Muscle layer of duodenum (tissue), 2 donors: Measurements from ENCODE around the gene SNX7.

Source experiments
- H3K27ac ChIP-seq: one replicate; pipeline ENCODE4 v1.7.0; 2013; ENCODE audit warnings: mild to moderate bottlenecking, low read length
- H3K27me3 ChIP-seq: one replicate; pipeline ENCODE4 v1.7.0; 2013; ENCODE audit warnings: low read depth, mild to moderate bottlenecking, control low read depth, low read length
- H3K36me3 ChIP-seq, 2 donors: one replicate each; pipeline ENCODE4 v1.7.0; 2013; ENCODE audit warnings: low read length in 2 of 2, control low read depth in 1 of 2, mild to moderate bottlenecking in 1 of 2; ENCODE audit not compliant: insufficient read depth in 2 of 2, control insufficient read depth in 1 of 2
- H3K4me1 ChIP-seq, 2 donors: one replicate each; pipeline ENCODE4 v1.7.0; 2013; ENCODE audit warnings: low read length in 2 of 2, mild to moderate bottlenecking in 2 of 2, control low read depth in 1 of 2, moderate library complexity in 1 of 2; ENCODE audit not compliant: insufficient read depth in 2 of 2, control insufficient read depth in 1 of 2
- H3K4me3 ChIP-seq, 2 donors: one replicate each; pipeline ENCODE4 v1.7.0; 2013; ENCODE audit warnings: low read length in 2 of 2, low read depth in 1 of 2, mild to moderate bottlenecking in 1 of 2
- H3K9me3 ChIP-seq, 2 donors: one replicate each; pipeline ENCODE4 v1.7.0; 2013; ENCODE audit warnings: low read length in 2 of 2, control low read depth in 1 of 2, mild to moderate bottlenecking in 1 of 2; ENCODE audit not compliant: control insufficient read depth in 1 of 2
- donor health status: healthy.

Gene SNX7

GRCh38 chr1:98737835-98738234 is 76.3 kb downstream of the SNX7 start:
- H3K27me3 ChIP-seq = no peaks in the 10 kb centered on the region
- H3K36me3 ChIP-seq = no peaks in the 10 kb centered on the region
- H3K4me3 ChIP-seq = no peak overlapping the region
- H3K9me3 ChIP-seq = no peaks in the 10 kb centered on the region
- H3K27ac ChIP-seq = no peak overlapping the region
- no peaks in the 10 kb centered on the region for H3K4me1 ChIP-seq

- H3K36me3 ChIP-seq = no peaks in the 10 kb centered on the region
- H3K27me3 ChIP-seq = no peaks in the 10 kb centered on the region
- H3K4me1 ChIP-seq = no peaks in the 10 kb centered on the region
- H3K27ac ChIP-seq = no peak overlapping the region
- H3K4me3 ChIP-seq = no peak overlapping the region
- H3K9me3 ChIP-seq = no peaks in the 10 kb centered on the region
Observed at GRCh38 chr1:98739762-98740161, 78.2 kb downstream of the SNX7 start.

DNA sequence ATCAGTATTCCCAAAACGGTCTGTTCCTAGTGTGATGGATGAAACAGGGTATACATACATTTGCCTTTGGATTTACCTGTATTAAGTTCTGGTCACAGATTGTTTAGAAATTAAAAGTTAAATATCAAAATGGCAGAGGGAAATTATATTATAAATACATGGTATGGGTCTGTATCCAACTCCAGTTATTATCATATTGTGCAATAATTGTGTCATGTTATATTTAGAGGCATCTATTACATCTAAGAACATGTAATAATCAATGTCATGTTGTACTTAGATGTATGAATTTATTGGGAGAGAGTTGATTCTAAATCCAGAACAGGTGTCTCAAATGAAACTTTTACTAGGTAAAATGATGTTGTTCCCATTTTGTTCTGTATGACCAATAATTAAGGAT is 79.6 kb downstream of the SNX7 start:
- no peaks in the 10 kb centered on the region for H3K9me3 ChIP-seq
- no peak overlapping the region for H3K27ac ChIP-seq
- H3K36me3 ChIP-seq = no peaks in the 10 kb centered on the region
- no peak overlapping the region for H3K4me3 ChIP-seq
- H3K27me3 ChIP-seq = no peaks in the 10 kb centered on the region
- H3K4me1 ChIP-seq = no peaks in the 10 kb centered on the region

- Histone ChIP-seq H3K36me3 (no peaks in the 10 kb centered on the region), H3K9me3 (no peaks in the 10 kb centered on the region), H3K4me3 (no peak overlapping the region), H3K27me3 (no peaks in the 10 kb centered on the region), H3K27ac (no peak overlapping the region), H3K4me1 (no peaks in the 10 kb centered on the region)
Observed at GRCh38 chr1:98749152-98749756, 87.7 kb downstream of the SNX7 start.

- H3K4me1 ChIP-seq = no peaks in the 10 kb centered on the region
- no peaks in the 10 kb centered on the region for H3K9me3 ChIP-seq
- H3K4me3 ChIP-seq = no peak overlapping the region
- H3K36me3 ChIP-seq = no peaks in the 10 kb centered on the region
- H3K27ac ChIP-seq = no peak overlapping the region
- H3K27me3 ChIP-seq = no peaks in the 10 kb centered on the region
Observed at GRCh38 chr1:98754176-98754575, 92.7 kb downstream of the SNX7 start.

- Histone ChIP-seq H3K4me3 (no peak overlapping the region), H3K4me1 (no peaks in the 10 kb centered on the region), H3K27ac (no peak overlapping the region), H3K27me3 (no peaks in the 10 kb centered on the region), H3K9me3 (no peaks in the 10 kb centered on the region), H3K36me3 (no peaks in the 10 kb centered on the region)
Observed at GRCh38 chr1:98761219-98761865, 99.8 kb downstream of the SNX7 start.

GRCh38 chr1:98763488-98764150 is 102.1 kb downstream of the SNX7 start:
- H3K27ac ChIP-seq = no peak overlapping the region
- H3K9me3 ChIP-seq = no peaks in the 10 kb centered on the region
- H3K4me1 ChIP-seq = no peaks in the 10 kb centered on the region
- no peaks in the 10 kb centered on the region for H3K27me3 ChIP-seq
- no peak overlapping the region for H3K4me3 ChIP-seq
- H3K36me3 ChIP-seq = no peaks in the 10 kb centered on the region

- H3K36me3 ChIP-seq = no peaks in the 10 kb centered on the region
- H3K27ac ChIP-seq = no peak overlapping the region
- no peak overlapping the region for H3K4me3 ChIP-seq
- H3K27me3 ChIP-seq = no peaks in the 10 kb centered on the region
- no peaks in the 10 kb centered on the region for H3K4me1 ChIP-seq
- no peaks in the 10 kb centered on the region for H3K9me3 ChIP-seq
Observed at GRCh38 chr1:98764485-98764884, 103.0 kb downstream of the SNX7 start.

GRCh38 chr1:98766255-98766654 is 104.7 kb downstream of the SNX7 start:
- Histone ChIP-seq H3K4me3 (no peak overlapping the region), H3K9me3 (no peaks in the 10 kb centered on the region), H3K27ac (no peak overlapping the region), H3K27me3 (no peaks in the 10 kb centered on the region), H3K36me3 (no peaks in the 10 kb centered on the region), H3K4me1 (no peaks in the 10 kb centered on the region)

DNA sequence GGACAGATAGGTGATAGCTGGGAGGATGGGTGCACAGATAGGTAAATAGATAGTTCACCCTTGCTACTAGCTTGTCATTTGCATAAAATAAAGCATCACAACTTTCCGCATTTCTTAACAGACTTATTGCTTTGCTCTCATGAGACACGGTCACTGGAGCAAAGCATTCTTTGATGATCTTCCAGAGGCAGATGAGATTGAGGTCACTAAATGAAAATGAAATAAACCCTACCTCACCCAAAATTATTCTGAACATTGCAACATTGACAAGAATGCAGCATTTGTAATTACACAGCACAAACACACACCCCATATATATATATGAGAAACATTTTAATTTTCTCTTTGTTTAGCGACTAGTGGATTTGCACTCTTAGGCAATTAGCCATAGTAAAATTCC is 107.6 kb downstream of the SNX7 start:
- H3K36me3 ChIP-seq = no peaks in the 10 kb centered on the region
- no peak overlapping the region for H3K27ac ChIP-seq
- no peaks in the 10 kb centered on the region for H3K9me3 ChIP-seq

DNA sequence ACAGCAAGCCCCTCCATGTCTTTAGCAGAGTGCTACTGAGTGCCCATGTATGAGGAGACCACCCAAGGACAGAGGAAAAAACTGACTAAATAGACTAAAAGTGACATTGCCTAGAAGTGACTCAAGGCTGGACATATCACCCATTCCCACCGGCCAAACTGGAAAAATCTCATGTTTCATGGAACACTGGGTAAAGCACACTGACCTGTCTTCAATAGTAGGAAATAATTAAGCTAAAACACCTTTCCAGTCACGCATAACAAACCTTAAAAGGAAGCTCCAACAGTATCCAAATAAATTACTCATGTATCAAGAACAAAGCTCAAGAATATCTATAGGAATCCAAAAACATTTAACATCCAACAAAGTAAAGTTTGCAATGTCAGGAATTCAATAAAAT is 120.4 kb downstream of the SNX7 start:
- Histone ChIP-seq H3K27me3 (no peaks in the 10 kb centered on the region), H3K27ac (no peak overlapping the region), H3K4me1 (no peaks in the 10 kb centered on the region), H3K4me3 (no peak overlapping the region), H3K36me3 (no peaks in the 10 kb centered on the region), H3K9me3 (peaks cover 0 to 9% of the 10 kb centered on the region in 2 donors)

More for the DNA sequence above, 107.6 kb downstream of the SNX7 start:
- Histone ChIP-seq H3K4me3 (no peak overlapping the region), H3K27me3 (no peaks in the 10 kb centered on the region), H3K4me1 (no peaks in the 10 kb centered on the region)
